ENCODE results near the gene PRSS12. TPM values are rescaled to one million over a fixed set of nuclear protein-coding genes. Genes with fewer than 3 reads are reported as not detected.
"Not testable (repeated sequence)": the region's sequence is repeated elsewhere in the genome, so short reads cannot be mapped to it uniquely, and the experiment has no call there.

The PRSS12 gene
- total RNA-seq, 1 experiment from 2014 or later, result 10.3 TPM

GRCh38 chr4:118337954-118338353 is 14.8 kb downstream of the PRSS12 start:
- in situ Hi-C loops (cut with HindIII; ENCODE audit: low pct_unique_long_range_greater_than_20kb, low sequenced_read_pairs), result no loop called here
- DNase-seq (ENCODE audit: low read depth, low spot score), result no peak

- no peak for DNase-seq (ENCODE audit: low read depth, low spot score)
- in situ Hi-C loops (cut with HindIII; ENCODE audit: low pct_unique_long_range_greater_than_20kb, low sequenced_read_pairs), result no loop called here
Measured at GRCh38 chr4:118335774-118336173, 17.0 kb downstream of the PRSS12 start.

DNA sequence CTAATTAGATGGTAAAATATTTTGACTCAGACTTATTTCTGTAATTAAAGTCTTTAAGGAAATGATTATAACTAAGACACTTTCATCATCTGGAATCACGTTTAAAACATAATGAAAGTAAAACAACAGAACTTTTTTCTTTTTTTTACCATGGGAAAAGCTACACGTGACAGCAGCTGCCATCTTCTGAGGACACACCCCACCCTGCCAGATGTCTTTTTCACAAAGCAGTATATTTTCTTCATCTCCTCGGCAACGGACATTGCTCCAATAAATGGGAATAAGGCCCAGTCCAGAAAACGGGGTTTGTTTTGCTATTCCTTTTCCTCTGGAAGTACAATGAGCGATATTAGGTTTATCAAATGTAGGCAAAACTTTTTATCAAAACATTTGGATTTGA is 17.5 kb downstream of the PRSS12 start:
- in situ Hi-C loops (cut with HindIII; ENCODE audit: low pct_unique_long_range_greater_than_20kb, low sequenced_read_pairs), result no loop called here
- no peak for DNase-seq (ENCODE audit: low read depth, low spot score)

DNA sequence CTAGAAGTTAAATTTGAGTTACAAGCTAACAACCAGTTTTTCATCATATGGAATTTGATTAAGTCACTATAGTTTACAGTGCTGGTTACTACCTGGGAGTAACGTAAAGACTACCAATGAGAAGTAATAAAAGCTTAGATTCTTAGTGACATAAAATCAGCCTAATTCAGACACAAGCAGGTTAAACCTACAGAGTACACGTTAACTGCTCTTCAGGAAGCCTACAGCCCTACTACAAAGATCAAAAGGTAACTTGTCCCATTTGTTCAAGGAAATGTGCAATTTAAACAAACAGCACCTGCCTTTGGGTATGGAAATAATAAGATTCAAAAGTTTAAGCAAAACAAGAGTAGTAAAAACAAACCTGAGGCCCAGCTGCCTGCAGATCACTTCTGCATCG is 21.5 kb downstream of the PRSS12 start:
- DNase-seq (ENCODE audit: low read depth, low spot score), result no peak
- in situ Hi-C loops (cut with HindIII; ENCODE audit: low pct_unique_long_range_greater_than_20kb, low sequenced_read_pairs), result no loop called here

- in situ Hi-C loops (cut with HindIII; ENCODE audit: low pct_unique_long_range_greater_than_20kb, low sequenced_read_pairs), result no loop called here
- DNase-seq (ENCODE audit: low read depth, low spot score), result no peak
Measured at GRCh38 chr4:118329849-118330248, 23.0 kb downstream of the PRSS12 start.

- in situ Hi-C loops (cut with HindIII; ENCODE audit: low pct_unique_long_range_greater_than_20kb, low sequenced_read_pairs), result no loop called here
- no peak for DNase-seq (ENCODE audit: low read depth, low spot score)
Measured at GRCh38 chr4:118327554-118328241, 25.1 kb downstream of the PRSS12 start.

DNA sequence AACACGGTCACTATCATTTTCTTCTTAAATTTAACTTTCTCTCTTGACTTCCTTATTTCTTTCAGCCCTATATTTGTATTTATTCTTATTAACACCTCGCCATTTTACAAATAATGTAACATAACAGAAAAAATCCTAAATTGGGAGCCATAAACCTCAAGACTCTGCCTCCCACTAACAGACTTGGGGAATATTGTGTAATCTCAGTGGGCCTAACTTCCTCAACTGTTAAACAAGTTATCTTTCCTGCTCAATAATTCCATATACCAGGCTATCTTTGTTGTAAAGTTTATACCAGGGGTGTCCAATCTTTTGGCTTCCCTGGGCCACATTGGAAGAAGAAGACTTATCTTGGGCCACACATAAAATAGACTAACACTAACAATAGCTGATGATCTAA is 26.2 kb downstream of the PRSS12 start:
- in situ Hi-C loops (cut with HindIII; ENCODE audit: low pct_unique_long_range_greater_than_20kb, low sequenced_read_pairs), result no loop called here

DNA sequence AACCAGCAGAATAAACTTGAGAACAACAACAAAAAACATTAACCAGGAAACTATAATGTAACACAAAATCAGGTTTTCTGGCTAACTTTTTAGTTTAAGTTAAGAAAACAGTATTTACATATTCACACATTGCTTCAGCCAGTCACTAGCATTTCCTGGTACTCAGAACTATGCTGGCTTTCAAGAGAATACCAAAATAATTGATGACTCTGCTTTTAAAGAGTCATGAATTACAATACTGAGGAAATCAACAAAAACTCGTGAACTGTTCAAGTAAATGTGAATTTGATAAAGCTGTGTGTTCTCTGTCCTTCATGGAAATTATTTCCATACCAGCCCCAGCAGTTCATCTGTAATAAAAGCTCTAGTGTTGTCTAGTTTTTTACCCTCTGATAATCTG is 27.4 kb downstream of the PRSS12 start:
- DNase-seq (ENCODE audit: low read depth, low spot score), result no peak
- in situ Hi-C loops (cut with HindIII; ENCODE audit: low pct_unique_long_range_greater_than_20kb, low sequenced_read_pairs), result no loop called here

More for the DNA sequence above, 26.2 kb downstream of the PRSS12 start:
- no peak for DNase-seq (ENCODE audit: low read depth, low spot score)

GRCh38 chr4:118322831-118323502 is 29.8 kb downstream of the PRSS12 start:
- DNase-seq (ENCODE audit: low read depth, low spot score), result no peak
- in situ Hi-C loops (cut with HindIII; ENCODE audit: low pct_unique_long_range_greater_than_20kb, low sequenced_read_pairs), result no loop called here

DNA sequence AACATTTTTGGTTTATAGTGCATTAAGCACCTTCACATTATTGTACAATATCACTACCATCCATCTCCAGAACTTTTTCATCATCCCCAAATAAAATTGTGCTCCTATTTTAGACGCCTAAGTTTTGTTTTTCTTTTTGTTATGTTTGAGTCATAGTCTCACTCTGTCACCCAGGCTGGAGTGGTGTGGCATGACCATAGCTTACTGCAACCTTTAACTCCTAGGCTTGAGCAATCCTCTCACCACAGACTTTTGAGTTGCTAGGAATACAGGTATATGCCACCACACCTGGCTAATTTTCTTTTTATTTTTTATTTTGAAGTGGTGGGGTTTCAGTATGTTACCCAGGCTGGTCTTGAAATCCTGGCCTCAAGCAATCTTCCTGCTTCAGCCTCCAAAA is 33.9 kb downstream of the PRSS12 start:
- DNase-seq (ENCODE audit: low read depth, low spot score), result no peak
- in situ Hi-C loops (cut with HindIII; ENCODE audit: low pct_unique_long_range_greater_than_20kb, low sequenced_read_pairs), result no loop called here

- in situ Hi-C loops (cut with HindIII; ENCODE audit: low pct_unique_long_range_greater_than_20kb, low sequenced_read_pairs), result no loop called here
- no peak for DNase-seq (ENCODE audit: low read depth, low spot score)
Measured at GRCh38 chr4:118317691-118318090, 35.1 kb downstream of the PRSS12 start.

- no peak for DNase-seq (ENCODE audit: low read depth, low spot score)
- in situ Hi-C loops (cut with HindIII; ENCODE audit: low pct_unique_long_range_greater_than_20kb, low sequenced_read_pairs), result no loop called here
Measured at GRCh38 chr4:118314221-118314620, 38.6 kb downstream of the PRSS12 start.

DNA sequence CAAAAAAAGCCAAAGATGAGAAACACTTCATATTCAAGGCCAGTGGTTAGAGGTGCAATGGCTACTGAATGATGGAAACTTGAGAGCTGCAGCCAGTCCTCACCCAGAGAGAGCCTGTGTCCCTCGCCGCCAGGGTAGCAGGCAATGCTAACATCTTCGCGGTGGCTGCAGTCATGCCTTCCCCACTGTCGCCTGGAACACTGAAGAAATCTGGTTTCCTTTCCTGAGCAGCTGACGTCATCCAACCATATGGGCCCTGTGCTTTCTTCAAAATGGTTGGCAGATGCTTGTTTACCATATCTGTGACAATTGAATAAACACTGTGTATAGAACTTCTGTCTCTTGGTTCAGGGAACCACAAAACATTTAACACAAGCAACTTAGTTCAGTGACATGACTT is 39.7 kb downstream of the PRSS12 start:
- in situ Hi-C loops (cut with HindIII; ENCODE audit: low pct_unique_long_range_greater_than_20kb, low sequenced_read_pairs), result no loop called here
- DNase-seq (ENCODE audit: low read depth, low spot score), result no peak

DNA sequence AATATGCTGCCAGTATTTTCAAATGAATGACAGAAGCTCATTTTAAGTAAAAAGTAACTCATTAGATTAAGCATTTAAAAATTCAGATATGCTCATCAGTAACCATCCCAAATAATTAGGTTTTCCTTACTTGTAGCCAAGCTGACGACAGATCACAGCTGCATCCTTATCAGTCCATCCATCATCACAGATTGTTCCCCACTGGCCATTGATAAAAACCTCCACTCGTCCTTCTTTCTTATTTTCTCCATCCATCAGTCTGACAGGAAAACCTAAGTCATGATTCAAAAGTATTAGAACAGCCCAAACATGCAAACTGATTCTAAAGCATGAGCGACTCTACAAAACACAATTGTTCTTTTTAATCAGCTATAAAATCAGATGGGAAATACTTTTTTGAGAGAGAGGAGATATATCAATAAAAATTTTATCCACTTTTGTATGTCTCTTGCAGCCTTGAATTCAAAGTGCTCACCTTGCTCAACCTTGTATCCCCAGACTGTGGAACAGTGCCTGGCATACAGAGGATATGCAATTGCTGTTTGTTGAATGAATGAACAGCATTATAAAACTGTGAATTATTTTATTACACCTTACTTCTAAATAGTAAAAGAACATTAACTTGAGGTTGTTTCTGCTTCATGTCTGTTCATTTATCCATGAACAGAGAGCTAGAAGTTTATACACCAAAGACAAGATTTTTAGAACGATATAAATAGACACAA is 44.3 kb downstream of the PRSS12 start:
- in situ Hi-C loops (cut with HindIII; ENCODE audit: low pct_unique_long_range_greater_than_20kb, low sequenced_read_pairs), result no loop called here
- no peak for DNase-seq (ENCODE audit: low read depth, low spot score)

DNA sequence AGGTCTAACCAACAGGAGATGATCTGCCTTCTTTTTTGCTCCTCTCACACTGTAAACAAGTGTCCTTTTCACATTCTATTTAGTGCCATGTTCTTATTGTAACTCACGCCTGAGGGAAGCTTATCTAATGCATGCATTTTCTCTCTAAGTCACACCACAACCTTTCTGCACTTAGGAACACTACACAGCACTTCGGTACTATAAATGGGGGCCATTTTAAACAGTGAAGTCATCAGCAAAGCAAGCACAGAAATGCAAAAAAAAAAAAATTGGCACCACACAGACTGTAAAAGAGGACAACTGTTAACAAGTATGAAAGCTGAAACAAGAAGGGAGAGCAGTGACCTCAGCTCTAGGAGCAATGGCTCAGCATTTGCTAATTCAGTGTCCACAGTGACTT is 45.2 kb downstream of the PRSS12 start:
- DNase-seq (ENCODE audit: low read depth, low spot score), result peak; percentile 67
- in situ Hi-C loops (cut with HindIII; ENCODE audit: low pct_unique_long_range_greater_than_20kb, low sequenced_read_pairs), result no loop called here

DNA sequence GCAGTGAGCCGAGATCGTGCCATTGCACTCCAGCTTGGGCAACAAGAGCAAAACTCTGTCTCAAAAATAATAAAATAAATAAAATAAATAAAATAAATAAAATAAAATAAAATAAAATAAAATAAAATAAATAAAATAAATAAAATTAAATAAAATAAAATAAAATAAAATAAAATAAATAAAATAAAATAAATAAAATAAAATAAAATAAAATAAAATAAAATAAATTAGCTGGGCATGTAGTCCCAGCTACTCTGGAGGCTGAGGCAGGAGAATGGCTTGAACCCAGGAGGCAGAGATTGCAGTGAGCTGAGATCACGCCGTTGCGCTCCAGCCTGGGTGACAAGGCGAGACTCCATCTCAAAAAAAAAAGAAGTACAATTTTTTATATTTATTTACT is 53.2 kb downstream of the PRSS12 start:
- DNase-seq (ENCODE audit: low read depth, low spot score); in situ Hi-C loops (cut with HindIII; ENCODE audit: low pct_unique_long_range_greater_than_20kb, low sequenced_read_pairs): not testable (repeated sequence)

GRCh38 chr4:118296729-118297128 is 56.1 kb downstream of the PRSS12 start:
- DNase-seq (ENCODE audit: low read depth, low spot score), result no peak
- in situ Hi-C loops (cut with HindIII; ENCODE audit: low pct_unique_long_range_greater_than_20kb, low sequenced_read_pairs), result no loop called here

GRCh38 chr4:118290951-118291350 is 61.9 kb downstream of the PRSS12 start:
- no peak for DNase-seq (ENCODE audit: low read depth, low spot score)
- in situ Hi-C loops (cut with HindIII; ENCODE audit: low pct_unique_long_range_greater_than_20kb, low sequenced_read_pairs), result no loop called here

DNA sequence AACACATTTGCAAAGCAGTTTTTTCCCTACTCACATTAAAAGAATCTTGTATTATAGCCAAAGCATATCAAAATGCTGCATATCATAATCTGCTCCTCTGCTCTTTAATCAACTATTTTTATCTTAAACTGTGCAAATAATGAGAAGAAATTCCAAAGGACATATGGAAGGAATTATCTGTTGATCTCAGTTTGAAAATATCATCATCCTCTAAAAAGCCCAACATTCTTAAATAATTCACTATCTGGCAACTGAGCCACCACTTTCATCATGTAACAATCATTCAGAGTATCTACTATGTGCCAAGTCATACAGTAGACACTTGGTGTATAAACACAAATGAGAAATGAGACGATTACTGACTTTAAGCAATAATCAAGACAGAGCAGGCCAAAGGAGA is 63.0 kb downstream of the PRSS12 start:
- in situ Hi-C loops (cut with HindIII; ENCODE audit: low pct_unique_long_range_greater_than_20kb, low sequenced_read_pairs), result no loop called here
- DNase-seq (ENCODE audit: low read depth, low spot score), result no peak

All from SK-MEL-5 (cell line).